Right lobe of liver (tissue), 6 donors: ENCODE results near the gene FAM234B. TPM values are rescaled to one million over a fixed set of nuclear protein-coding genes. Genes with fewer than 3 reads are reported as not detected.

ENCODE experiments used
- ATAC-seq, 4 donors: fragments of 200-7000 bp; cut with Tn5 transposase; one replicate each; pipeline ENCODE4 v1.9.1; 2020; ENCODE audit warnings: mild to moderate bottlenecking in 4 of 4, moderate library complexity in 4 of 4
- DNase-seq, 3 donors: peaks; one replicate each; pipeline ENCODE4 v3.0.0-alpha.2; 2020
- H3K27ac ChIP-seq, 3 donors: fragments of 200-600 bp; one replicate each; pipeline ENCODE4 v1.8.0; 2022
- H3K27me3 ChIP-seq, 2 donors: fragments of 200-600 bp; one replicate each; pipeline ENCODE4 v1.8.0; 2022
- H3K36me3 ChIP-seq, 4 donors: fragments of 200-600 bp; sonication (generic) in 1 of 4; one replicate each; pipeline versions ENCODE4 v1.5.1 to v1.8.0; 2017 to 2022; ENCODE audit warnings: control low read depth in 1 of 4
- H3K4me1 ChIP-seq, 4 donors: fragments of 200-600 bp; sonication (generic) in 1 of 4; one replicate each; pipeline versions ENCODE4 v1.5.1 to v1.8.0; 2017 to 2022; ENCODE audit warnings: control low read depth in 1 of 4
- H3K4me3 ChIP-seq, 3 donors: fragments of 200-600 bp; one replicate each; pipeline ENCODE4 v1.8.0; 2022
- H3K9me3 ChIP-seq, 4 donors: fragments of 200-600 bp; sonication (generic) in 1 of 4; one replicate each; pipeline versions ENCODE4 v1.5.1 to v1.8.0; 2017 to 2022; ENCODE audit warnings: control low read depth in 1 of 4
- CTCF ChIP-seq, 4 donors: fragments of 200-600 bp in 3 of 4; fragments of 450-650 bp in 1 of 4; IDR thresholded peaks; one replicate each; pipeline versions ENCODE4 v1.5.1 to v1.8.0; 2016 to 2022; ENCODE audit warnings: antibody characterized with exemption in 4 of 4, mild to moderate bottlenecking in 2 of 4
- POLR2A ChIP-seq: fragments of 450-650 bp; IDR thresholded peaks from one replicate; pipeline ENCODE4 v1.6.1; 2017; ENCODE audit warnings: antibody characterized with exemption, mild to moderate bottlenecking
- WGBS: methylation state at CpG from one replicate; pipeline ENCODE4 v1.1.6; 2018; ENCODE audit warnings: low coverage, low lambda C conversion rate; ENCODE audit not compliant: insufficient coverage; ENCODE audit errors: missing lambda C conversion rate; 5-methylcytosine and 5-hydroxymethylcytosine counted together
- intact Hi-C, 2 donors: fragments of 100-400 bp; cut with DNase I; formaldehyde crosslinking; loops; one replicate each; pipeline versions ENCODE4 v1.11.2 to v1.14.1; 2022
- total RNA-seq, 6 experiments: library from RNA; depleted of rRNA in 2 of 6; stranded (reverse); fragments of >200 nt in 2 of 6; fragmentation: NEBNext Ultra II Directional in 3 of 6; extraction: Animal tissue kit (Norgen Biotek cat#: 25700) in 3 of 6; gene quantifications; one replicate each; pipeline versions ENCODE4 v1.1.0 to v1.2.4, GENCODE V29; 2016 to 2023
- donor health status: DM: no; HTN: yes; CAD: no.
- donor health status: DM: no; HTN: no; CAD: no.
- donor health status: DM: no; HTN: no; CAD: no.
- donor health status: DM: no; HTN: yes; CAD: no.
- donor health status: DM: no; HTN: yes; CAD: no.

Gene FAM234B
- total RNA-seq, 6 experiments from 2014 or later = 2.9 to 4.8 (median 3.2) TPM

GRCh38 chr12:13090054-13090453 is 45.9 kb downstream of the FAM234B start:
- no peaks in the 10 kb centered on the region for H3K9me3 ChIP-seq
- H3K4me3 ChIP-seq = no peak overlapping the region
- no peak for ATAC-seq
- TF ChIP-seq POLR2A (no peak), CTCF (IDR thresholded peaks at IDR 0.05) (no peak)
- H3K36me3 ChIP-seq = no peaks in the 10 kb centered on the region
- no peak for DNase-seq
- H3K4me1 ChIP-seq = no peaks in the 10 kb centered on the region
- 78% methylated on average over 2 of the region's 4 CpGs for WGBS
- no peaks in the 10 kb centered on the region for H3K27me3 ChIP-seq
- no peak overlapping the region for H3K27ac ChIP-seq
- intact Hi-C loops = no loop called here

- no peaks in the 10 kb centered on the region for H3K36me3 ChIP-seq
- no peak for DNase-seq
- WGBS = 77% methylated on average over 5 of the region's 6 CpGs
- intact Hi-C loops = no loop called here
- H3K4me1 ChIP-seq = no peaks in the 10 kb centered on the region
- no peak overlapping the region for H3K27ac ChIP-seq
- H3K27me3 ChIP-seq = no peaks in the 10 kb centered on the region
- H3K9me3 ChIP-seq = no peaks in the 10 kb centered on the region
- no peak overlapping the region for H3K4me3 ChIP-seq
- ATAC-seq = no peak
- TF ChIP-seq POLR2A (no peak), CTCF (IDR thresholded peaks at IDR 0.05) (no peak)
These were observed 47.7 kb downstream of the FAM234B start for GRCh38 chr12:13091832-13092231.

GRCh38 chr12:13093191-13093847 is 49.1 kb downstream of the FAM234B start:
- 52% methylated on average over 3 of the region's 7 CpGs for WGBS
- peaks cover 0 to 3% (median 0%) of the 10 kb centered on the region in 4 donors for H3K4me1 ChIP-seq
- no peak overlapping the region for H3K27ac ChIP-seq
- no peaks in the 10 kb centered on the region for H3K27me3 ChIP-seq
- no peaks in the 10 kb centered on the region for H3K36me3 ChIP-seq
- ATAC-seq (no peak), DNase-seq (no peak)
- TF ChIP-seq POLR2A = no peak
- TF ChIP-seq CTCF (IDR thresholded peaks at IDR 0.05) = no peak
- intact Hi-C loops = no loop called here
- H3K9me3 ChIP-seq = no peaks in the 10 kb centered on the region
- no peak overlapping the region for H3K4me3 ChIP-seq

- no peak for ATAC-seq
- WGBS = 67% methylated on average over 2 of the region's 2 CpGs
- intact Hi-C loops = no loop called here
- H3K4me3 ChIP-seq = no peak overlapping the region
- H3K27ac ChIP-seq = no peak overlapping the region
- no peak for DNase-seq
- no peaks in the 10 kb centered on the region for H3K27me3 ChIP-seq
- H3K9me3 ChIP-seq = no peaks in the 10 kb centered on the region
- H3K36me3 ChIP-seq = no peaks in the 10 kb centered on the region
- peaks cover 0 to 3% (median 0%) of the 10 kb centered on the region in 4 donors for H3K4me1 ChIP-seq
- TF ChIP-seq CTCF (IDR thresholded peaks at IDR 0.05) (no peak), POLR2A (no peak)
These were observed 49.7 kb downstream of the FAM234B start for GRCh38 chr12:13093848-13094220.

GRCh38 chr12:13094367-13094766 is 50.2 kb downstream of the FAM234B start:
- no peaks in the 10 kb centered on the region for H3K9me3 ChIP-seq
- H3K27me3 ChIP-seq = no peaks in the 10 kb centered on the region
- DNase-seq = no peak
- WGBS = 61% methylated on average over 3 of the region's 3 CpGs
- intact Hi-C loops = no loop called here
- peaks cover 0 to 3% (median 0%) of the 10 kb centered on the region in 4 donors for H3K4me1 ChIP-seq
- H3K4me3 ChIP-seq = no peak overlapping the region
- H3K27ac ChIP-seq = no peak overlapping the region
- H3K36me3 ChIP-seq = no peaks in the 10 kb centered on the region
- TF ChIP-seq POLR2A = no peak
- no peak for TF ChIP-seq CTCF (IDR thresholded peaks at IDR 0.05)
- ATAC-seq = no peak
